Endodermal cell (in vitro differentiated cells): Measurements from ENCODE around the gene KRT76. TPM values are rescaled to one million over a fixed set of nuclear protein-coding genes. Genes with fewer than 3 reads are reported as not detected.

Experiments
- DNase-seq: peaks from one replicate; pipeline ENCODE4 v3.0.0-alpha.2; 2017
- H3K27ac ChIP-seq: 2 replicates; pipeline ENCODE4 v1.5.1; 2013; ENCODE audit warnings: mild to moderate bottlenecking, low read depth, low read length, moderate library complexity
- H3K27me3 ChIP-seq: 2 replicates; pipeline ENCODE4 v1.6.1; 2013; ENCODE audit warnings: mild to moderate bottlenecking, low read length, moderate library complexity; ENCODE audit not compliant: insufficient read depth, control insufficient read depth, poor library complexity, severe bottlenecking
- H3K36me3 ChIP-seq: 2 replicates; pipeline ENCODE4 v1.7.0; 2013; ENCODE audit warnings: mild to moderate bottlenecking, low read length, moderate library complexity; ENCODE audit not compliant: control insufficient read depth, insufficient read depth
- H3K4me1 ChIP-seq: one replicate; pipeline ENCODE4 v1.7.0; 2013; ENCODE audit warnings: low read length; ENCODE audit not compliant: control insufficient read depth, insufficient read depth
- H3K4me3 ChIP-seq: 2 replicates; pipeline ENCODE4 v1.5.1; 2013; ENCODE audit warnings: mild to moderate bottlenecking, low read length, moderate library complexity
- H3K9ac ChIP-seq: 2 replicates; pipeline ENCODE4 v1.6.1; 2013; ENCODE audit warnings: mild to moderate bottlenecking, low read length, moderate library complexity; ENCODE audit not compliant: poor library complexity, severe bottlenecking; ENCODE audit errors: extremely low read depth
- H3K9me3 ChIP-seq: 2 replicates; pipeline ENCODE4 v1.6.1; 2013; ENCODE audit warnings: mild to moderate bottlenecking, low read length, moderate library complexity; ENCODE audit not compliant: control insufficient read depth
- H3K27ac Mint-ChIP-seq: 2 replicates; pipeline ENCODE4 v1.8.0; 2020; ENCODE audit warnings: mixed read lengths
- H3K27me3 Mint-ChIP-seq: 2 replicates; pipeline ENCODE4 v1.8.0; 2021; ENCODE audit warnings: mild to moderate bottlenecking, mixed read lengths; ENCODE audit not compliant: insufficient read depth
- H3K36me3 Mint-ChIP-seq: 2 replicates; pipeline ENCODE4 v1.8.0; 2020; ENCODE audit warnings: low read depth, mixed read lengths
- H3K4me1 Mint-ChIP-seq: 2 replicates; pipeline ENCODE4 v1.8.0; 2020; ENCODE audit warnings: mixed read lengths
- H3K4me3 Mint-ChIP-seq: 2 replicates; pipeline ENCODE4 v1.8.0; 2020; ENCODE audit warnings: mild to moderate bottlenecking, moderate library complexity, mixed read lengths
- H3K9me3 Mint-ChIP-seq: 2 replicates; pipeline ENCODE4 v1.8.0; 2020; ENCODE audit warnings: mild to moderate bottlenecking, mixed read lengths
- CTCF ChIP-seq: fragments of 200-600 bp; sonication (generic); conservative IDR thresholded peaks from 2 replicates; pipeline ENCODE4 v1.5.0; 2021; ENCODE audit warnings: antibody characterized with exemption, mild to moderate bottlenecking
- WGBS, 2 experiments: methylation state at CpG; one replicate each; pipeline versions ENCODE4 v1.1.5 to v1.1.7; 2013; ENCODE audit warnings: missing lambda C conversion rate in 2 of 2, mixed read lengths in 1 of 2; ENCODE audit not compliant: insufficient coverage in 1 of 2, insufficient read length in 1 of 2; 5-methylcytosine and 5-hydroxymethylcytosine counted together
- total RNA-seq, 2 donors: library from RNA; stranded (reverse); fragmentation: NEBNext Ultra II Directional in 1 of 2; extraction: Animal tissue kit (Norgen Biotek cat#: 25700) in 1 of 2; gene quantifications; 2 replicates in 1 of 2; 3 replicates in 1 of 2; pipeline ENCODE4 v1.2.1, GENCODE V29; 2021

The KRT76 gene
- total RNA-seq, 2 donors from 2014 or later = not detected

GRCh38 chr12:52767427-52767826 is 9.7 kb downstream of the KRT76 start:
- H3K27ac ChIP-seq = no peak overlapping the region
- no peak overlapping the region for H3K9ac ChIP-seq
- H3K27me3 ChIP-seq = peaks cover 48% of the 10 kb centered on the region
- peaks cover 1% of the 10 kb centered on the region for H3K9me3 ChIP-seq
- Mint-ChIP-seq H3K27me3 (peaks cover 23% of the 10 kb centered on the region), H3K4me3 (no peak overlapping the region), H3K9me3 (peaks cover 4% of the 10 kb centered on the region), H3K27ac (no peak overlapping the region), H3K4me1 (no peaks in the 10 kb centered on the region), H3K36me3 (no peaks in the 10 kb centered on the region)
- no peak for TF ChIP-seq CTCF
- DNase-seq = no peak
- no peaks in the 10 kb centered on the region for H3K36me3 ChIP-seq
- 48 to 60% methylated on average over 3 of the region's 3 CpGs for WGBS, 2 experiments
- H3K4me1 ChIP-seq = no peaks in the 10 kb centered on the region
- no peak overlapping the region for H3K4me3 ChIP-seq

GRCh38 chr12:52767020-52767379 is 10.1 kb downstream of the KRT76 start:
- peaks cover 8% of the 10 kb centered on the region for H3K9me3 Mint-ChIP-seq
- 40 to 78% methylated on average over 1 of the region's 1 CpG for WGBS, 2 experiments

GRCh38 chr12:52766351-52767019 is 10.7 kb downstream of the KRT76 start:
- H3K9me3 ChIP-seq = peaks cover 10% of the 10 kb centered on the region
- H3K27ac ChIP-seq = no peak overlapping the region
- no peaks in the 10 kb centered on the region for H3K4me1 ChIP-seq
- TF ChIP-seq CTCF = no peak
- Mint-ChIP-seq H3K27me3 (peaks cover 21% of the 10 kb centered on the region), H3K4me3 (no peak overlapping the region), H3K9me3 (peaks cover 14% of the 10 kb centered on the region), H3K27ac (no peak overlapping the region), H3K4me1 (no peaks in the 10 kb centered on the region), H3K36me3 (no peaks in the 10 kb centered on the region)
- DNase-seq = no peak
- peaks cover 48% of the 10 kb centered on the region for H3K27me3 ChIP-seq
- no peaks in the 10 kb centered on the region for H3K36me3 ChIP-seq
- no peak overlapping the region for H3K4me3 ChIP-seq
- 86 to 95% methylated on average over 4 to 5 of the region's 5 CpGs for WGBS, 2 experiments
- H3K9ac ChIP-seq = no peak overlapping the region

More at GRCh38 chr12:52767020-52767379, 10.1 kb downstream of the KRT76 start:
- Mint-ChIP-seq H3K36me3 (no peaks in the 10 kb centered on the region), H3K27ac (no peak overlapping the region), H3K4me1 (no peaks in the 10 kb centered on the region), H3K27me3 (peaks cover 22% of the 10 kb centered on the region), H3K4me3 (no peak overlapping the region)
- Histone ChIP-seq H3K36me3 (no peaks in the 10 kb centered on the region), H3K27ac (no peak overlapping the region), H3K9ac (no peak overlapping the region), H3K4me1 (no peaks in the 10 kb centered on the region), H3K9me3 (peaks cover 5% of the 10 kb centered on the region), H3K4me3 (no peak overlapping the region), H3K27me3 (peaks cover 48% of the 10 kb centered on the region)
- DNase-seq = no peak
- no peak for TF ChIP-seq CTCF
